Measurements from ENCODE around the gene CHAMP1.
"Not testable (repeated sequence)": the region's sequence is repeated elsewhere in the genome, so short reads cannot be mapped to it uniquely, and the experiment has no call there.

Gene CHAMP1

DNA sequence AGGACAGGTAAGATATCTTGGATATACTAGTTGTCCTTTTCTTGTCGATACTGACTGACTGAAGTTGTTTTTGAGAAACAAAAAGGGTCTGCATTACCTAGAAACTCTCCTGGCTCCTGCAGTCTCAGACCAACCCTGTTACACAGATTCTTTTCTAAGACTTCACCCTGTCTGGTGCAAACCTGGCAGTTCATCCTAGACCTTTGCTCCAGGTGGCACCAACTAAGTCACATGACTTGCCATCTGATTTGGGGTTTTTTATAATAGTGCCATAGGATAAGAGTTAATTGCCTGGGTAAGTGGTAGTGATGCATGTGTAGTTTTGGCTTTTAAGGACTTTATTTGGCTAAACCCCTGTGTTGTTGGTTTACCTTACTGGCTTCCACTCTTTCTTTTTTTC lies 14.3 kb downstream of the CHAMP1 start:
- H3K4me3 ChIP-seq (ENCODE audit: low read depth, low read length), result no peak overlapping the region

- H3K4me3 ChIP-seq (ENCODE audit: low read depth, low read length), result no peak overlapping the region
Observed at GRCh38 chr13:114330086-114330485, 15.8 kb downstream of the CHAMP1 start.

DNA sequence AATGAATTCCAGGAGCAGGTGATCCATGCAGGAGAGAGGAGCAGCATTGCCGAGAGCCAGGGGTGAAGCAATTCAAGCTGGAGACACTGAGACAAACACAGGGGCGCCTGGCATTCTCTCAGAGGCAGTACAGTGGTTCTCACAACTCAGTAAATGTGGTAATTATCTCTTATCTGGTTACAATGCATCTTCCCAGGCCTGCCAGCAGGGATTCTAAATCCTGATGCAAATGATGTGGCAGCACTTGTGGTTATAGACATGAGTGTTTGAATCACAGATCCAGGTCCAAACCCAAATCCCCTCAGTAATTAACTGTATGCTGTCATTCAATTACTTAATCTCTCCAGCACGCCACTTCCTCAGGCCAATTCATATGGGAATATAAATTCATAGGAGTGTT lies 19.6 kb downstream of the CHAMP1 start:
- H3K4me3 ChIP-seq (ENCODE audit: low read depth, low read length), result not testable (repeated sequence)

GRCh38 chr13:114334305-114335053 lies 20.2 kb downstream of the CHAMP1 start:
- no peak overlapping the region for H3K4me3 ChIP-seq (ENCODE audit: low read depth, low read length)

DNA sequence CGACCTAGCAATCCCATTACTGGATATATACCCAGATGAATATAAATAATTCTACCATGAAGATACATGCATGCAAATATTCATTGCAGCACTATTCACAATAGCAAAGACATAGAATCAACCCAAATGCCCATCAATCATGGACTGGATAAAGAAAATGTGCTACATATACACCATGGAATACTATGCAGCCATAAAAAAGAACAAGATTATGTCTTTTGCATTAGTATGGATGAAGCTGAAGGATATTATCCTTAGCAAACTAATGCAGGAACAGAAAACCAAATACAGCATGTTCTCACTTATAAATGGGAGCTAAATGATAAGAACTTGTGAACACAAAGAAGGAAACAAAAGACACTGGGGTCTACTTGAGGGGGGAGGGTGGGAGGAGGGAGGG lies 22.2 kb downstream of the CHAMP1 start:
- not testable (repeated sequence) for H3K4me3 ChIP-seq (ENCODE audit: low read depth, low read length)

- no peak overlapping the region for H3K4me3 ChIP-seq (ENCODE audit: low read depth, low read length)
Observed at GRCh38 chr13:114338959-114339358, 24.7 kb downstream of the CHAMP1 start.

GRCh38 chr13:114339857-114340534 lies 25.7 kb downstream of the CHAMP1 start:
- H3K4me3 ChIP-seq (ENCODE audit: low read depth, low read length), result no peak overlapping the region

DNA sequence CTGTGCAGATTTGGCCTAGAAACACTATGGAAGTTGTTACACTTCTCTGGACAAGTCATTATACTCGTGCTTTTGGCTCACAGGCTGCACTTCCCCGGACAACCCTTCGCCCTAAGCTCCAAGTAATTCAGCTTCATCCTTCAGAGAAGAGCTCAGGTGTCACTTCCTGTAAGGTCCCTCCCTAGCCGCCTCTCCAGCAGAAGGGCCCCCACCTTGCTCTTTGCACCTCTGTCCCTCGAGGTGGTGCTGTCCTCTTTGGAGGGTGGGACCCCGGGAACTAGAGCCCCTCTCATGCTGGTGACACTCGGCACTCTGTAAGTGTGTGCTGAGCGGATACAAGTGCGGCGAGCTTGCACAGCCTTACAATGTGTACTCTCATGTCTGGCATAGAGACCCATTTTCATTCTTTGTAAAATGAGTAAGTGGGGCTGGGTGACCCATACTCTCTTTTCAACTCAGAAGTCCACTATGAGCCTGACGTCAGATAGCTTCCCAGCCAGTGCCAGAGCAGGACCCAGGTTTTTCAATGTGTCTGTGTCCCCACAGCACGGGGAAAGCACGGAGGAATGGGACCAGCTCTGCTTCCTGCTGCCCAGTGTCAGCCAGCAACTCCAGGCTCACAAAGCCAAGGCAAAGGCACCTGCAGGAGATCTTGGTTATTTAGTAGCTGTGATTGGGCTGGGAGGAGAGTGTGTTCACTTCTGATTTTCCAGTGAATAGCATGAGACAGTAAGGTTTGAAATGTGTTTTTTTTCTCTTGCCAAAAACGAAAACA lies 26.9 kb downstream of the CHAMP1 start:
- no peak overlapping the region for H3K4me3 ChIP-seq (ENCODE audit: low read depth, low read length)

DNA sequence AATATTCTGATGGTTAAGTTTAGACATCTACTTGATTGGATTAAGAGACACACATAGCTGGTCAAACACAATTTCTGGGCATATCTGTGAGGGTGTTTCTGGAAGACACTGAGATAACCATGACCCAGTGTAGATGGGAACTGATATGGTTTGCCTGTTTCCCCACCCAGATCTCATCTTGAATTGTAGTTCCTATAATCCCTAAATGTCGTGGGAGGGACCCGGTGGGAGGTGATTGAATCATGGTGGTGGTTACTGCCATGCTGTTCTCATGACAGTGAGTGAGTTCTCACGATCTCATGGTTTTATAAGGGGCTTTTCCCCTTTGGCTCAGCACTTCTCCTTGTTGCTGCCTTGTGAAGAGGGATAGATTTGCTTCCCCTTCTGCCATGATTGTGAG lies 33.0 kb downstream of the CHAMP1 start:
- not testable (repeated sequence) for H3K4me3 ChIP-seq (ENCODE audit: low read depth, low read length)

GRCh38 chr13:114352763-114353162 lies 38.5 kb downstream of the CHAMP1 start:
- not testable (repeated sequence) for H3K4me3 ChIP-seq (ENCODE audit: low read depth, low read length)

- H3K4me3 ChIP-seq (ENCODE audit: low read depth, low read length), result not testable (repeated sequence)
Observed at GRCh38 chr13:114353382-114353781, 39.1 kb downstream of the CHAMP1 start.

Measured in iPS-11a (cell line).